ENCODE measurements around the gene CCDC138. TPM values are rescaled to one million over a fixed set of nuclear protein-coding genes. Genes with fewer than 3 reads are reported as not detected.

CCDC138 gene
- total RNA-seq, 1 experiment from 2014 or later = 11.3 TPM

GRCh38 chr2:108829578-108830310 is 43.2 kb downstream of the CCDC138 start:
- no peak for TF ChIP-seq CTCF (IDR thresholded peaks at IDR 0.05; ENCODE audit: unreplicated experiment)
- CTCF ChIA-PET = no interaction called here
- no peak for DNase-seq
- no TSS peak for BruUV-seq (replicated peaks)
- intact Hi-C loops (cut with micrococcal nuclease; ENCODE audit: unreplicated experiment) = no loop called here
- no peaks in the 10 kb centered on the region for H3K27me3 Mint-ChIP-seq (ENCODE audit: unreplicated experiment)
- H3K4me3 Mint-ChIP-seq (ENCODE audit: low read depth, unreplicated experiment) = no peak overlapping the region
- H3K9me3 Mint-ChIP-seq (ENCODE audit: low read depth, unreplicated experiment) = peaks cover 4% of the 10 kb centered on the region
- peaks cover 9% of the 10 kb centered on the region for H3K4me1 Mint-ChIP-seq (ENCODE audit: low read depth, unreplicated experiment)
- no peak overlapping the region for H3K27ac Mint-ChIP-seq (ENCODE audit: unreplicated experiment)
- no peaks in the 10 kb centered on the region for H3K36me3 Mint-ChIP-seq (ENCODE audit: insufficient read depth, unreplicated experiment)

GRCh38 chr2:108833219-108833618 is 46.6 kb downstream of the CCDC138 start:
- Mint-ChIP-seq H3K36me3 (ENCODE audit: insufficient read depth, unreplicated experiment) (no peaks in the 10 kb centered on the region), H3K27ac (ENCODE audit: unreplicated experiment) (no peak overlapping the region), H3K4me3 (ENCODE audit: low read depth, unreplicated experiment) (no peak overlapping the region), H3K27me3 (ENCODE audit: unreplicated experiment) (no peaks in the 10 kb centered on the region), H3K4me1 (ENCODE audit: low read depth, unreplicated experiment) (peaks cover 9% of the 10 kb centered on the region), H3K9me3 (ENCODE audit: low read depth, unreplicated experiment) (peaks cover 9% of the 10 kb centered on the region)
- BruUV-seq (replicated peaks) = no TSS peak
- CTCF ChIA-PET = interaction anchor here (0.7 kb wide), 1 partner anchor 384 kb away, joined by 5 read pairs; the partner anchor contains the start of gene GCC2
- no peak for DNase-seq
- no peak for TF ChIP-seq CTCF (IDR thresholded peaks at IDR 0.05; ENCODE audit: unreplicated experiment)
- intact Hi-C loops (cut with micrococcal nuclease; ENCODE audit: unreplicated experiment) = no loop called here

GRCh38 chr2:108834620-108835019 is 48.0 kb downstream of the CCDC138 start:
- DNase-seq = no peak
- Mint-ChIP-seq H3K4me3 (ENCODE audit: low read depth, unreplicated experiment) (no peak overlapping the region), H3K27me3 (ENCODE audit: unreplicated experiment) (no peaks in the 10 kb centered on the region), H3K4me1 (ENCODE audit: low read depth, unreplicated experiment) (peaks cover 9% of the 10 kb centered on the region), H3K9me3 (ENCODE audit: low read depth, unreplicated experiment) (peaks cover 9% of the 10 kb centered on the region), H3K36me3 (ENCODE audit: insufficient read depth, unreplicated experiment) (no peaks in the 10 kb centered on the region), H3K27ac (ENCODE audit: unreplicated experiment) (no peak overlapping the region)
- no TSS peak for BruUV-seq (replicated peaks)
- no peak for TF ChIP-seq CTCF (IDR thresholded peaks at IDR 0.05; ENCODE audit: unreplicated experiment)
- CTCF ChIA-PET = no interaction called here
- intact Hi-C loops (cut with micrococcal nuclease; ENCODE audit: unreplicated experiment) = no loop called here

GRCh38 chr2:108835040-108835439 is 48.5 kb downstream of the CCDC138 start:
- Mint-ChIP-seq H3K4me3 (ENCODE audit: low read depth, unreplicated experiment) (no peak overlapping the region), H3K27ac (ENCODE audit: unreplicated experiment) (no peak overlapping the region), H3K4me1 (ENCODE audit: low read depth, unreplicated experiment) (peaks cover 9% of the 10 kb centered on the region), H3K9me3 (ENCODE audit: low read depth, unreplicated experiment) (peaks cover 9% of the 10 kb centered on the region), H3K36me3 (ENCODE audit: insufficient read depth, unreplicated experiment) (no peaks in the 10 kb centered on the region), H3K27me3 (ENCODE audit: unreplicated experiment) (no peaks in the 10 kb centered on the region)
- CTCF ChIA-PET = no interaction called here
- intact Hi-C loops (cut with micrococcal nuclease; ENCODE audit: unreplicated experiment) = no loop called here
- no TSS peak for BruUV-seq (replicated peaks)
- no peak for TF ChIP-seq CTCF (IDR thresholded peaks at IDR 0.05; ENCODE audit: unreplicated experiment)
- DNase-seq = no peak

All from Calu3 (cell line).